WTC11 (cell line): ENCODE data around the gene MYO15A. TPM values are rescaled to one million over a fixed set of nuclear protein-coding genes. Genes with fewer than 3 reads are reported as not detected.

Source experiments
- ATAC-seq: fragments of 200-7000 bp; cut with Tn5 transposase; 2 replicates; pipeline ENCODE4 v1.10.0; 2021; ENCODE audit warnings: mild to moderate bottlenecking, moderate library complexity
- CTCF ChIA-PET: fragments of 300-600 bp; sonication (Branson Sonifier 250); formaldehyde crosslinking; loops from one replicate; lab custom pipeline; 2021; ENCODE audit warnings: antibody characterized with exemption; lab: Charles Lee
- POLR2A ChIA-PET: fragments of 350-600 bp; sonication (Branson Sonifier 250); formaldehyde crosslinking; loops from one replicate; lab custom pipeline; 2021; ENCODE audit warnings: antibody characterized with exemption; lab: Charles Lee
- DNase-seq: peaks from one replicate; pipeline ENCODE4 v3.0.0; 2021; ENCODE audit warnings: low spot score
- H3K27ac Mint-ChIP-seq: 2 replicates; pipeline ENCODE4 v1.8.0; 2021; ENCODE audit warnings: mixed read lengths
- H3K27me3 Mint-ChIP-seq: 2 replicates; pipeline ENCODE4 v1.8.0; 2021; ENCODE audit warnings: low read depth, mild to moderate bottlenecking, moderate library complexity, mixed read lengths
- H3K36me3 Mint-ChIP-seq: 2 replicates; pipeline ENCODE4 v1.8.0; 2021; ENCODE audit warnings: mixed read lengths
- H3K4me1 Mint-ChIP-seq: 2 replicates; pipeline ENCODE4 v1.8.0; 2022; ENCODE audit warnings: mixed read lengths
- H3K4me3 Mint-ChIP-seq: 2 replicates; pipeline ENCODE4 v1.8.0; 2021; ENCODE audit warnings: mild to moderate bottlenecking, moderate library complexity, mixed read lengths
- H3K9me3 Mint-ChIP-seq: 2 replicates; pipeline ENCODE4 v1.8.0; 2021; ENCODE audit warnings: mixed read lengths
- ATF1 ChIP-seq: sonication (generic); formaldehyde crosslinking; IDR thresholded peaks from 2 replicates; pipeline ENCODE4 v1.8.1; 2023; ENCODE audit warnings: mild to moderate bottlenecking, moderate library complexity, missing genetic modification reagents
- ELF4 ChIP-seq: sonication (generic); formaldehyde crosslinking; IDR thresholded peaks from 2 replicates; pipeline ENCODE4 v1.8.1; 2022; ENCODE audit warnings: low read depth, mild to moderate bottlenecking, moderate library complexity, missing genetic modification reagents
- EMX1 ChIP-seq: fragments of 250-450 bp; sonication (Bioruptor Pico); IDR thresholded peaks from 2 replicates; pipeline ENCODE4 v1.8.0; 2021; ENCODE audit warnings: mild to moderate bottlenecking
- FOXK1 ChIP-seq: sonication (generic); formaldehyde crosslinking; IDR thresholded peaks from 2 replicates; pipeline ENCODE4 v1.8.0; 2022; ENCODE audit warnings: mild to moderate bottlenecking, moderate library complexity, missing genetic modification reagents
- GTF2I ChIP-seq: fragments of 250-450 bp; sonication (Bioruptor Pico); conservative IDR thresholded peaks from 2 replicates; pipeline ENCODE4 v1.4.0; 2021; ENCODE audit warnings: mild to moderate bottlenecking
- MYBL2 ChIP-seq: sonication (generic); formaldehyde crosslinking; IDR thresholded peaks from 2 replicates; pipeline ENCODE4 v1.8.1; 2023; ENCODE audit warnings: mild to moderate bottlenecking, moderate library complexity, missing genetic modification reagents
- NFATC4 ChIP-seq: fragments of 250-450 bp; sonication (Bioruptor Pico); IDR thresholded peaks from 2 replicates; pipeline ENCODE4 v1.9.0; 2021; ENCODE audit warnings: mild to moderate bottlenecking
- NR3C1 ChIP-seq: sonication (generic); formaldehyde crosslinking; conservative IDR thresholded peaks from 2 replicates; pipeline ENCODE4 v1.8.1; 2023; ENCODE audit warnings: low read depth, mild to moderate bottlenecking, missing genetic modification reagents
- RELA ChIP-seq: sonication (generic); formaldehyde crosslinking; IDR thresholded peaks from 2 replicates; pipeline ENCODE4 v1.8.1; 2022; ENCODE audit warnings: missing genetic modification reagents, mild to moderate bottlenecking, borderline replicate concordance
- SMAD3 ChIP-seq: sonication (generic); formaldehyde crosslinking; IDR thresholded peaks from 2 replicates; pipeline ENCODE4 v1.8.0; 2022; ENCODE audit warnings: missing genetic modification reagents, mild to moderate bottlenecking, borderline replicate concordance
- SMAD4 ChIP-seq: sonication (generic); formaldehyde crosslinking; IDR thresholded peaks from 2 replicates; pipeline ENCODE4 v1.8.0; 2022; ENCODE audit warnings: mild to moderate bottlenecking, missing genetic modification reagents
- TEAD1 ChIP-seq: sonication (generic); formaldehyde crosslinking; IDR thresholded peaks from 2 replicates; pipeline ENCODE4 v1.8.0; 2022; ENCODE audit warnings: mild to moderate bottlenecking, missing genetic modification reagents
- ZBTB21 ChIP-seq: sonication (generic); formaldehyde crosslinking; IDR thresholded peaks from 2 replicates; pipeline ENCODE4 v1.8.1; 2023; ENCODE audit warnings: mild to moderate bottlenecking, missing genetic modification reagents, borderline replicate concordance
- ZNF416 ChIP-seq: fragments of 250-450 bp; sonication (Bioruptor Pico); IDR thresholded peaks from 2 replicates; pipeline ENCODE4 v1.9.0; 2021; ENCODE audit warnings: mild to moderate bottlenecking, inconsistent platforms
- ZNF423 ChIP-seq: fragments of 250-450 bp; sonication (Bioruptor Pico); IDR thresholded peaks from 2 replicates; pipeline ENCODE4 v2.1.2; 2022; ENCODE audit warnings: mild to moderate bottlenecking, moderate library complexity
- total RNA-seq: library from RNA; stranded (reverse); gene quantifications from 3 replicates; pipeline ENCODE4 v1.2.3, GENCODE V29; 2021
- TF ChIP-seq, protein P1 (sequence below): sonication (generic); formaldehyde crosslinking; IDR thresholded peaks from 2 replicates; pipeline ENCODE4 v1.8.1; 2023; ENCODE audit warnings: mild to moderate bottlenecking, missing genetic modification reagents, borderline replicate concordance
- TF ChIP-seq, protein P2 (sequence below): sonication (generic); formaldehyde crosslinking; IDR thresholded peaks from 2 replicates; pipeline ENCODE4 v1.8.1; 2022; ENCODE audit warnings: low read depth, missing genetic modification reagents, borderline replicate concordance
- TF ChIP-seq, protein P3 (sequence below): fragments of 200-600 bp; IDR thresholded peaks from 2 replicates; pipeline ENCODE4 v1.8.0; 2022; ENCODE audit warnings: antibody characterized with exemption
- TF ChIP-seq, protein P4 (sequence below): sonication (generic); formaldehyde crosslinking; IDR thresholded peaks from 2 replicates; pipeline ENCODE4 v1.8.0; 2022; ENCODE audit warnings: mild to moderate bottlenecking, missing genetic modification reagents
- TF ChIP-seq, protein P5 (sequence below): fragments of 250-450 bp; sonication (Bioruptor Pico); IDR thresholded peaks from 2 replicates; pipeline ENCODE4 v2.1.2; 2022; ENCODE audit warnings: mild to moderate bottlenecking, moderate library complexity

The MYO15A gene
- total RNA-seq, 1 experiment from 2014 or later: 2.6 TPM

DNA sequence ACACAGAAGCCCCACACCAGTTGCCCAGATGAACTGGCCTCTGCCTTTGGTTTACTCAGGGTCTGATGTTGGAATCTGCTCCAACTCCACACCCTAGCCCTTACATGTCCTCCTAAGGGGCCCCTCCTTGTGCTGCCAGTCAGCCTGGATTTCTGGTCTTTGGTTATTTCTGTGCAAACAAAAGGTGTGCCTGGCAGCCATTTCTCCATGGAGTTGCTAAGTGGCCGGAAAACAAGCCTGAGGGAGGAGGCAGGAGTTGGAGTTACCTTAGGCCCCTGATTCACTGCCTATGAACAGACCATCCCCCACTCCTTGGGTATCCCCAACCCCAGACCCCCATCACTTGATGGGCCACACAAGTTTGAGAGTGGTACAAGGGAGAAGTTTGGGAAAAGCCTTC is 70.6 kb downstream of the MYO15A start:
- POLR2A ChIA-PET: interaction anchor here (0.7 kb wide), 1 partner anchor 25 kb away, joined by 3 read pairs; no protein-coding TSS in a partner anchor

DNA sequence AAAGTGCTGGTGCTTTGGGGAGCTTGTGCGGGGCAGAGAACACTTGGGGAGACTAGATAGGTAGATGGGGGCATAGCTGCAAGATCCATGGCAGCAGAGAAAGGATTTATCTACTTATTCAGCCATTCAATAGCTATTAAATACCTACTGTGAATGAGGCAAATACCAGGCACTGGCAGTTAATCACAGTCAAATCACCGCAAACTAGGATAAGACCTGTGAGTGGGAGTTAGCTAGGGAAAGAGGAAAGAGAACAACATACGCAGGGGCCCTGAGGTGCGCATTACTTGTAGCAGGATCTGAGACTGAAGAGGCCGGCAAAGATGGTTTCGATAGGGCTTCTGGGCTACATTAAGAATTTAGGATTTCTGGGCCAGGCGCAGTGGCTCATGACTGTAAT is 71.2 kb downstream of the MYO15A start:
- Mint-ChIP-seq H3K27ac (peak overlapping the region; percentile 82), H3K36me3 (peaks cover under 1% of the 10 kb centered on the region; the same call in 1 of the 2 replicates), H3K4me3 (no peak overlapping the region), H3K27me3 (no peaks in the 10 kb centered on the region), H3K4me1 (peaks cover 12% of the 10 kb centered on the region), H3K9me3 (no peaks in the 10 kb centered on the region)
- ATAC-seq (no peak), DNase-seq (no peak)
- POLR2A ChIA-PET: interaction anchor here (0.7 kb wide), 1 partner anchor 26 kb away, joined by 3 read pairs; no protein-coding TSS in a partner anchor
- CTCF ChIA-PET: no interaction called here
- TF ChIP-seq MYBL2 (CRISPR knock-in tag): no peak
- TF ChIP-seq, protein P1, sequence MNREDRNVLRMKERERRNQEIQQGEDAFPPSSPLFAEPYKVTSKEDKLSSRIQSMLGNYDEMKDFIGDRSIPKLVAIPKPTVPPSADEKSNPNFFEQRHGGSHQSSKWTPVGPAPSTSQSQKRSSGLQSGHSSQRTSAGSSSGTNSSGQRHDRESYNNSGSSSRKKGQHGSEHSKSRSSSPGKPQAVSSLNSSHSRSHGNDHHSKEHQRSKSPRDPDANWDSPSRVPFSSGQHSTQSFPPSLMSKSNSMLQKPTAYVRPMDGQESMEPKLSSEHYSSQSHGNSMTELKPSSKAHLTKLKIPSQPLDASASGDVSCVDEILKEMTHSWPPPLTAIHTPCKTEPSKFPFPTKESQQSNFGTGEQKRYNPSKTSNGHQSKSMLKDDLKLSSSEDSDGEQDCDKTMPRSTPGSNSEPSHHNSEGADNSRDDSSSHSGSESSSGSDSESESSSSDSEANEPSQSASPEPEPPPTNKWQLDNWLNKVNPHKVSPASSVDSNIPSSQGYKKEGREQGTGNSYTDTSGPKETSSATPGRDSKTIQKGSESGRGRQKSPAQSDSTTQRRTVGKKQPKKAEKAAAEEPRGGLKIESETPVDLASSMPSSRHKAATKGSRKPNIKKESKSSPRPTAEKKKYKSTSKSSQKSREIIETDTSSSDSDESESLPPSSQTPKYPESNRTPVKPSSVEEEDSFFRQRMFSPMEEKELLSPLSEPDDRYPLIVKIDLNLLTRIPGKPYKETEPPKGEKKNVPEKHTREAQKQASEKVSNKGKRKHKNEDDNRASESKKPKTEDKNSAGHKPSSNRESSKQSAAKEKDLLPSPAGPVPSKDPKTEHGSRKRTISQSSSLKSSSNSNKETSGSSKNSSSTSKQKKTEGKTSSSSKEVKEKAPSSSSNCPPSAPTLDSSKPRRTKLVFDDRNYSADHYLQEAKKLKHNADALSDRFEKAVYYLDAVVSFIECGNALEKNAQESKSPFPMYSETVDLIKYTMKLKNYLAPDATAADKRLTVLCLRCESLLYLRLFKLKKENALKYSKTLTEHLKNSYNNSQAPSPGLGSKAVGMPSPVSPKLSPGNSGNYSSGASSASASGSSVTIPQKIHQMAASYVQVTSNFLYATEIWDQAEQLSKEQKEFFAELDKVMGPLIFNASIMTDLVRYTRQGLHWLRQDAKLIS (CRISPR knock-in tag): no peak
- TF ChIP-seq, protein P2, sequence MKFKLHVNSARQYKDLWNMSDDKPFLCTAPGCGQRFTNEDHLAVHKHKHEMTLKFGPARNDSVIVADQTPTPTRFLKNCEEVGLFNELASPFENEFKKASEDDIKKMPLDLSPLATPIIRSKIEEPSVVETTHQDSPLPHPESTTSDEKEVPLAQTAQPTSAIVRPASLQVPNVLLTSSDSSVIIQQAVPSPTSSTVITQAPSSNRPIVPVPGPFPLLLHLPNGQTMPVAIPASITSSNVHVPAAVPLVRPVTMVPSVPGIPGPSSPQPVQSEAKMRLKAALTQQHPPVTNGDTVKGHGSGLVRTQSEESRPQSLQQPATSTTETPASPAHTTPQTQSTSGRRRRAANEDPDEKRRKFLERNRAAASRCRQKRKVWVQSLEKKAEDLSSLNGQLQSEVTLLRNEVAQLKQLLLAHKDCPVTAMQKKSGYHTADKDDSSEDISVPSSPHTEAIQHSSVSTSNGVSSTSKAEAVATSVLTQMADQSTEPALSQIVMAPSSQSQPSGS: no peak
- TF ChIP-seq FOXK1 (CRISPR knock-in tag): no peak
- TF ChIP-seq ELF4 (CRISPR knock-in tag): no peak
- TF ChIP-seq, protein P3, sequence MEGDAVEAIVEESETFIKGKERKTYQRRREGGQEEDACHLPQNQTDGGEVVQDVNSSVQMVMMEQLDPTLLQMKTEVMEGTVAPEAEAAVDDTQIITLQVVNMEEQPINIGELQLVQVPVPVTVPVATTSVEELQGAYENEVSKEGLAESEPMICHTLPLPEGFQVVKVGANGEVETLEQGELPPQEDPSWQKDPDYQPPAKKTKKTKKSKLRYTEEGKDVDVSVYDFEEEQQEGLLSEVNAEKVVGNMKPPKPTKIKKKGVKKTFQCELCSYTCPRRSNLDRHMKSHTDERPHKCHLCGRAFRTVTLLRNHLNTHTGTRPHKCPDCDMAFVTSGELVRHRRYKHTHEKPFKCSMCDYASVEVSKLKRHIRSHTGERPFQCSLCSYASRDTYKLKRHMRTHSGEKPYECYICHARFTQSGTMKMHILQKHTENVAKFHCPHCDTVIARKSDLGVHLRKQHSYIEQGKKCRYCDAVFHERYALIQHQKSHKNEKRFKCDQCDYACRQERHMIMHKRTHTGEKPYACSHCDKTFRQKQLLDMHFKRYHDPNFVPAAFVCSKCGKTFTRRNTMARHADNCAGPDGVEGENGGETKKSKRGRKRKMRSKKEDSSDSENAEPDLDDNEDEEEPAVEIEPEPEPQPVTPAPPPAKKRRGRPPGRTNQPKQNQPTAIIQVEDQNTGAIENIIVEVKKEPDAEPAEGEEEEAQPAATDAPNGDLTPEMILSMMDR: no peak
- TF ChIP-seq SMAD3 (CRISPR knock-in tag): no peak
- TF ChIP-seq ZBTB21 (CRISPR knock-in tag): no peak
- TF ChIP-seq ZNF423 (CRISPR knock-in tag): no peak
- TF ChIP-seq NR3C1 (CRISPR knock-in tag): no peak
- no peak for TF ChIP-seq ZNF416 (CRISPR knock-in tag)
- TF ChIP-seq RELA (CRISPR knock-in tag): no peak
- no peak for TF ChIP-seq SMAD4 (CRISPR knock-in tag)
- TF ChIP-seq GTF2I (CRISPR knock-in tag): no peak
- no peak for TF ChIP-seq ATF1 (CRISPR knock-in tag)
- no peak for TF ChIP-seq TEAD1 (CRISPR knock-in tag)

More for the DNA sequence above, 70.6 kb downstream of the MYO15A start:
- no peak for ATAC-seq
- DNase-seq: no peak
- Mint-ChIP-seq H3K9me3 (no peaks in the 10 kb centered on the region), H3K27me3 (no peaks in the 10 kb centered on the region), H3K4me1 (peaks cover 12% of the 10 kb centered on the region), H3K36me3 (no peaks in the 10 kb centered on the region), H3K4me3 (no peak overlapping the region), H3K27ac (peak overlapping the region; percentile 82; the same call in 1 of the 2 replicates)
- TF ChIP-seq, protein P4, sequence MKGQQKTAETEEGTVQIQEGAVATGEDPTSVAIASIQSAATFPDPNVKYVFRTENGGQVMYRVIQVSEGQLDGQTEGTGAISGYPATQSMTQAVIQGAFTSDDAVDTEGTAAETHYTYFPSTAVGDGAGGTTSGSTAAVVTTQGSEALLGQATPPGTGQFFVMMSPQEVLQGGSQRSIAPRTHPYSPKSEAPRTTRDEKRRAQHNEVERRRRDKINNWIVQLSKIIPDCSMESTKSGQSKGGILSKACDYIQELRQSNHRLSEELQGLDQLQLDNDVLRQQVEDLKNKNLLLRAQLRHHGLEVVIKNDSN (CRISPR knock-in tag): no peak
- TF ChIP-seq ATF1 (CRISPR knock-in tag) (no peak), EMX1 (CRISPR knock-in tag) (no peak), NFATC4 (CRISPR knock-in tag) (no peak)
- TF ChIP-seq, protein P5, sequence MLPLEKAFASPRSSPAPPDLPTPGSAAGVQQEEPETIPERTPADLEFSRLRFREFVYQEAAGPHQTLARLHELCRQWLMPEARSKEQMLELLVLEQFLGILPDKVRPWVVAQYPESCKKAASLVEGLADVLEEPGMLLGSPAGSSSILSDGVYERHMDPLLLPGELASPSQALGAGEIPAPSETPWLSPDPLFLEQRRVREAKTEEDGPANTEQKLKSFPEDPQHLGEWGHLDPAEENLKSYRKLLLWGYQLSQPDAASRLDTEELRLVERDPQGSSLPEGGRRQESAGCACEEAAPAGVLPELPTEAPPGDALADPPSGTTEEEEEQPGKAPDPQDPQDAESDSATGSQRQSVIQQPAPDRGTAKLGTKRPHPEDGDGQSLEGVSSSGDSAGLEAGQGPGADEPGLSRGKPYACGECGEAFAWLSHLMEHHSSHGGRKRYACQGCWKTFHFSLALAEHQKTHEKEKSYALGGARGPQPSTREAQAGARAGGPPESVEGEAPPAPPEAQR (CRISPR knock-in tag): no peak
- TF ChIP-seq, protein P2: no peak
- CTCF ChIA-PET: no interaction called here
